WTC11 (cell line): ENCODE data around the gene IRS2. TPM values are rescaled to one million over a fixed set of nuclear protein-coding genes. Genes with fewer than 3 reads are reported as not detected.
A peak's percentile ranks its signal among the peaks of the same experiment; 100 is the strongest.

Experiments
- ATAC-seq: fragments of 200-7000 bp; cut with Tn5 transposase; 2 replicates; pipeline ENCODE4 v1.10.0; 2021; ENCODE audit warnings: mild to moderate bottlenecking, moderate library complexity
- CTCF ChIA-PET: fragments of 300-600 bp; sonication (Branson Sonifier 250); formaldehyde crosslinking; loops from one replicate; lab custom pipeline; 2021; ENCODE audit warnings: antibody characterized with exemption; lab: Charles Lee
- POLR2A ChIA-PET: fragments of 350-600 bp; sonication (Branson Sonifier 250); formaldehyde crosslinking; loops from one replicate; lab custom pipeline; 2021; ENCODE audit warnings: antibody characterized with exemption; lab: Charles Lee
- DNase-seq: peaks from one replicate; pipeline ENCODE4 v3.0.0; 2021; ENCODE audit warnings: low spot score
- H3K27ac Mint-ChIP-seq: 2 replicates; pipeline ENCODE4 v1.8.0; 2021; ENCODE audit warnings: mixed read lengths
- H3K27me3 Mint-ChIP-seq: 2 replicates; pipeline ENCODE4 v1.8.0; 2021; ENCODE audit warnings: low read depth, mild to moderate bottlenecking, moderate library complexity, mixed read lengths
- H3K36me3 Mint-ChIP-seq: 2 replicates; pipeline ENCODE4 v1.8.0; 2021; ENCODE audit warnings: mixed read lengths
- H3K4me1 Mint-ChIP-seq: 2 replicates; pipeline ENCODE4 v1.8.0; 2022; ENCODE audit warnings: mixed read lengths
- H3K4me3 Mint-ChIP-seq: 2 replicates; pipeline ENCODE4 v1.8.0; 2021; ENCODE audit warnings: mild to moderate bottlenecking, moderate library complexity, mixed read lengths
- H3K9me3 Mint-ChIP-seq: 2 replicates; pipeline ENCODE4 v1.8.0; 2021; ENCODE audit warnings: mixed read lengths
- ATF1 ChIP-seq: sonication (generic); formaldehyde crosslinking; IDR thresholded peaks from 2 replicates; pipeline ENCODE4 v1.8.1; 2023; ENCODE audit warnings: mild to moderate bottlenecking, moderate library complexity, missing genetic modification reagents
- CREM ChIP-seq: sonication (generic); formaldehyde crosslinking; IDR thresholded peaks from 2 replicates; pipeline ENCODE4 v1.8.1; 2022; ENCODE audit warnings: mild to moderate bottlenecking, missing genetic modification reagents, moderate library complexity
- E2F1 ChIP-seq: sonication (generic); formaldehyde crosslinking; IDR thresholded peaks from 2 replicates; pipeline ENCODE4 v1.8.0; 2022; ENCODE audit warnings: mild to moderate bottlenecking, missing genetic modification reagents
- ELF4 ChIP-seq: sonication (generic); formaldehyde crosslinking; IDR thresholded peaks from 2 replicates; pipeline ENCODE4 v1.8.1; 2022; ENCODE audit warnings: low read depth, mild to moderate bottlenecking, moderate library complexity, missing genetic modification reagents
- FOXP1 ChIP-seq: sonication (generic); formaldehyde crosslinking; IDR thresholded peaks from 2 replicates; pipeline ENCODE4 v1.8.0; 2022; ENCODE audit warnings: missing genetic modification reagents, mild to moderate bottlenecking, moderate library complexity, borderline replicate concordance
- HMGXB4 ChIP-seq: sonication (generic); formaldehyde crosslinking; IDR thresholded peaks from 2 replicates; pipeline ENCODE4 v1.8.1; 2023; ENCODE audit warnings: mild to moderate bottlenecking, moderate library complexity, missing genetic modification reagents
- MAX ChIP-seq: sonication (generic); formaldehyde crosslinking; IDR thresholded peaks from 2 replicates; pipeline ENCODE4 v1.8.0; 2022; ENCODE audit warnings: mild to moderate bottlenecking, missing genetic modification reagents
- MYBL2 ChIP-seq: sonication (generic); formaldehyde crosslinking; IDR thresholded peaks from 2 replicates; pipeline ENCODE4 v1.8.1; 2023; ENCODE audit warnings: mild to moderate bottlenecking, moderate library complexity, missing genetic modification reagents
- PREB ChIP-seq: sonication (generic); formaldehyde crosslinking; IDR thresholded peaks from 2 replicates; pipeline ENCODE4 v1.8.1; 2022; ENCODE audit warnings: mild to moderate bottlenecking, missing genetic modification reagents, moderate library complexity, borderline replicate concordance
- SMAD4 ChIP-seq: sonication (generic); formaldehyde crosslinking; IDR thresholded peaks from 2 replicates; pipeline ENCODE4 v1.8.0; 2022; ENCODE audit warnings: mild to moderate bottlenecking, missing genetic modification reagents
- SOX15 ChIP-seq: fragments of 250-450 bp; sonication (Bioruptor Pico); IDR thresholded peaks from 2 replicates; pipeline ENCODE4 v1.9.0; 2021; ENCODE audit warnings: mild to moderate bottlenecking
- TEAD4 ChIP-seq: sonication (generic); formaldehyde crosslinking; IDR thresholded peaks from 2 replicates; pipeline ENCODE4 v1.8.0; 2022; ENCODE audit warnings: mild to moderate bottlenecking, missing genetic modification reagents
- TP53 ChIP-seq: sonication (generic); formaldehyde crosslinking; IDR thresholded peaks from 2 replicates; pipeline ENCODE4 v1.8.1; 2023; ENCODE audit warnings: mild to moderate bottlenecking, missing genetic modification reagents
- ZNF121 ChIP-seq: sonication (generic); formaldehyde crosslinking; IDR thresholded peaks from 2 replicates; pipeline ENCODE4 v1.8.0; 2023; ENCODE audit warnings: missing genetic modification reagents
- ZNF281 ChIP-seq: sonication (generic); formaldehyde crosslinking; IDR thresholded peaks from 2 replicates; pipeline ENCODE4 v1.8.0; 2023; ENCODE audit warnings: mild to moderate bottlenecking, missing genetic modification reagents
- ZNF416 ChIP-seq: fragments of 250-450 bp; sonication (Bioruptor Pico); IDR thresholded peaks from 2 replicates; pipeline ENCODE4 v1.9.0; 2021; ENCODE audit warnings: mild to moderate bottlenecking, inconsistent platforms
- total RNA-seq: library from RNA; stranded (reverse); gene quantifications from 3 replicates; pipeline ENCODE4 v1.2.3, GENCODE V29; 2021

IRS2 gene
- total RNA-seq, 1 experiment from 2014 or later, result 20.5 TPM

GRCh38 chr13:109712124-109712722 lies 74.2 kb downstream of the IRS2 start (continued):
- TF ChIP-seq ELF4 (CRISPR knock-in tag) (no peak), E2F1 (CRISPR knock-in tag) (no peak), ZNF416 (CRISPR knock-in tag) (no peak), TP53 (CRISPR knock-in tag) (no peak), ATF1 (CRISPR knock-in tag) (no peak)
- TF ChIP-seq, all 79 proteins: peak for 0

GRCh38 chr13:109707742-109708617 lies 78.4 kb downstream of the IRS2 start:
- POLR2A ChIA-PET, result no interaction called here
- CTCF ChIA-PET, result interaction anchor here (0.6 kb wide), 1 partner anchor 20 kb away, joined by 3 read pairs; no protein-coding TSS in a partner anchor

GRCh38 chr13:109707044-109707741 lies 79.2 kb downstream of the IRS2 start:
- no peak for DNase-seq
- no peak overlapping the region for H3K27ac Mint-ChIP-seq
- TF ChIP-seq SOX15 (CRISPR knock-in tag) (no peak), MAX (0 out of 2 replicates have a peak, but pooled peaks have one; percentile 42)
- H3K9me3 Mint-ChIP-seq, result peaks cover 30% of the 10 kb centered on the region
- H3K36me3 Mint-ChIP-seq, result peaks cover 11% of the 10 kb centered on the region
- no peak overlapping the region for H3K4me3 Mint-ChIP-seq
- H3K4me1 Mint-ChIP-seq, result peaks cover 11% of the 10 kb centered on the region
- ChIA-PET POLR2A (no interaction called here), CTCF (interaction anchor here (0.6 kb wide), 1 partner anchor 21 kb away, joined by 3 read pairs; no protein-coding TSS in a partner anchor)
- ATAC-seq, result no peak
- H3K27me3 Mint-ChIP-seq, result no peaks in the 10 kb centered on the region

More at GRCh38 chr13:109707742-109708617, 78.4 kb downstream of the IRS2 start:
- H3K4me3 Mint-ChIP-seq, result no peak overlapping the region
- H3K4me1 Mint-ChIP-seq, result peaks cover 14% of the 10 kb centered on the region
- no peaks in the 10 kb centered on the region for H3K27me3 Mint-ChIP-seq
- no peak for TF ChIP-seq SMAD4 (CRISPR knock-in tag)
- no peak for ATAC-seq
- peaks cover 30% of the 10 kb centered on the region for H3K9me3 Mint-ChIP-seq
- H3K27ac Mint-ChIP-seq, result no peak overlapping the region
- peaks cover 11% of the 10 kb centered on the region for H3K36me3 Mint-ChIP-seq
- DNase-seq, result no peak

- peaks cover 11% of the 10 kb centered on the region for H3K36me3 Mint-ChIP-seq
- no peaks in the 10 kb centered on the region for H3K27me3 Mint-ChIP-seq
- H3K27ac Mint-ChIP-seq, result no peak overlapping the region
- peaks cover 8% of the 10 kb centered on the region for H3K4me1 Mint-ChIP-seq
- DNase-seq (no peak), ATAC-seq (no peak)
- no peak overlapping the region for H3K4me3 Mint-ChIP-seq
- H3K9me3 Mint-ChIP-seq, result peaks cover 30% of the 10 kb centered on the region
- CTCF ChIA-PET, result interaction anchor here (1.1 kb wide), 1 partner anchor 160 kb away, joined by 3 read pairs; no protein-coding TSS in a partner anchor
- POLR2A ChIA-PET, result no interaction called here
- TF ChIP-seq MYBL2, result no peak
- TF ChIP-seq HMGXB4, result no peak
- TF ChIP-seq TEAD4 (CRISPR knock-in tag), result no peak
- no peak for TF ChIP-seq E2F1 (CRISPR knock-in tag)
- no peak for TF ChIP-seq ZNF121 (CRISPR knock-in tag)
- TF ChIP-seq FOXP1 (CRISPR knock-in tag), result no peak
- no peak for TF ChIP-seq PREB (CRISPR knock-in tag)
- TF ChIP-seq ZNF281 (CRISPR knock-in tag), result no peak
- TF ChIP-seq CREM (CRISPR knock-in tag), result no peak
These were observed 80.2 kb downstream of the IRS2 start for GRCh38 chr13:109706015-109706715.
